Endodermal cell (in vitro differentiated cells): ENCODE data around the gene PCSK6. TPM values are rescaled to one million over a fixed set of nuclear protein-coding genes. Genes with fewer than 3 reads are reported as not detected.

Source experiments
- DNase-seq: peaks from one replicate; pipeline ENCODE4 v3.0.0-alpha.2; 2017
- H3K27ac ChIP-seq: 2 replicates; pipeline ENCODE4 v1.5.1; 2013; ENCODE audit warnings: mild to moderate bottlenecking, low read depth, low read length, moderate library complexity
- H3K27me3 ChIP-seq: 2 replicates; pipeline ENCODE4 v1.6.1; 2013; ENCODE audit warnings: mild to moderate bottlenecking, low read length, moderate library complexity; ENCODE audit not compliant: insufficient read depth, control insufficient read depth, poor library complexity, severe bottlenecking
- H3K36me3 ChIP-seq: 2 replicates; pipeline ENCODE4 v1.7.0; 2013; ENCODE audit warnings: mild to moderate bottlenecking, low read length, moderate library complexity; ENCODE audit not compliant: control insufficient read depth, insufficient read depth
- H3K4me1 ChIP-seq: one replicate; pipeline ENCODE4 v1.7.0; 2013; ENCODE audit warnings: low read length; ENCODE audit not compliant: control insufficient read depth, insufficient read depth
- H3K4me3 ChIP-seq: 2 replicates; pipeline ENCODE4 v1.5.1; 2013; ENCODE audit warnings: mild to moderate bottlenecking, low read length, moderate library complexity
- H3K9ac ChIP-seq: 2 replicates; pipeline ENCODE4 v1.6.1; 2013; ENCODE audit warnings: mild to moderate bottlenecking, low read length, moderate library complexity; ENCODE audit not compliant: poor library complexity, severe bottlenecking; ENCODE audit errors: extremely low read depth
- H3K9me3 ChIP-seq: 2 replicates; pipeline ENCODE4 v1.6.1; 2013; ENCODE audit warnings: mild to moderate bottlenecking, low read length, moderate library complexity; ENCODE audit not compliant: control insufficient read depth
- H3K27ac Mint-ChIP-seq: 2 replicates; pipeline ENCODE4 v1.8.0; 2020; ENCODE audit warnings: mixed read lengths
- H3K27me3 Mint-ChIP-seq: 2 replicates; pipeline ENCODE4 v1.8.0; 2021; ENCODE audit warnings: mild to moderate bottlenecking, mixed read lengths; ENCODE audit not compliant: insufficient read depth
- H3K36me3 Mint-ChIP-seq: 2 replicates; pipeline ENCODE4 v1.8.0; 2020; ENCODE audit warnings: low read depth, mixed read lengths
- H3K4me1 Mint-ChIP-seq: 2 replicates; pipeline ENCODE4 v1.8.0; 2020; ENCODE audit warnings: mixed read lengths
- H3K4me3 Mint-ChIP-seq: 2 replicates; pipeline ENCODE4 v1.8.0; 2020; ENCODE audit warnings: mild to moderate bottlenecking, moderate library complexity, mixed read lengths
- H3K9me3 Mint-ChIP-seq: 2 replicates; pipeline ENCODE4 v1.8.0; 2020; ENCODE audit warnings: mild to moderate bottlenecking, mixed read lengths
- CTCF ChIP-seq: fragments of 200-600 bp; sonication (generic); conservative IDR thresholded peaks from 2 replicates; pipeline ENCODE4 v1.5.0; 2021; ENCODE audit warnings: antibody characterized with exemption, mild to moderate bottlenecking
- WGBS, 2 experiments: methylation state at CpG; one replicate each; pipeline versions ENCODE4 v1.1.5 to v1.1.7; 2013; ENCODE audit warnings: missing lambda C conversion rate in 2 of 2, mixed read lengths in 1 of 2; ENCODE audit not compliant: insufficient coverage in 1 of 2, insufficient read length in 1 of 2; 5-methylcytosine and 5-hydroxymethylcytosine counted together
- total RNA-seq, 2 donors: library from RNA; stranded (reverse); fragmentation: NEBNext Ultra II Directional in 1 of 2; extraction: Animal tissue kit (Norgen Biotek cat#: 25700) in 1 of 2; gene quantifications; 2 replicates in 1 of 2; 3 replicates in 1 of 2; pipeline ENCODE4 v1.2.1, GENCODE V29; 2021

The PCSK6 gene
- total RNA-seq, 2 donors from 2014 or later = 6.6 to 9.8 TPM

GRCh38 chr15:101317336-101317872 lies 172.1 kb downstream of the PCSK6 start:
- H3K27me3 ChIP-seq = no peaks in the 10 kb centered on the region
- TF ChIP-seq CTCF = no peak
- DNase-seq = no peak
- no peak overlapping the region for H3K27ac Mint-ChIP-seq
- 88 to 91% methylated on average over 4 to 6 of the region's 6 CpGs for WGBS, 2 experiments
- no peaks in the 10 kb centered on the region for H3K4me1 ChIP-seq
- H3K27ac ChIP-seq = no peak overlapping the region
- H3K4me3 Mint-ChIP-seq = no peak overlapping the region
- no peaks in the 10 kb centered on the region for H3K36me3 Mint-ChIP-seq
- peaks cover 5% of the 10 kb centered on the region for H3K27me3 Mint-ChIP-seq
- H3K9me3 ChIP-seq = no peaks in the 10 kb centered on the region
- H3K4me3 ChIP-seq = no peak overlapping the region
- H3K4me1 Mint-ChIP-seq = no peaks in the 10 kb centered on the region
- no peaks in the 10 kb centered on the region for H3K9me3 Mint-ChIP-seq
- H3K9ac ChIP-seq = no peak overlapping the region
- H3K36me3 ChIP-seq = no peaks in the 10 kb centered on the region

GRCh38 chr15:101316529-101316928 lies 173.0 kb downstream of the PCSK6 start:
- H3K4me3 ChIP-seq = no peak overlapping the region
- TF ChIP-seq CTCF = no peak
- no peak for DNase-seq
- no peaks in the 10 kb centered on the region for H3K4me1 ChIP-seq
- Mint-ChIP-seq H3K9me3 (no peaks in the 10 kb centered on the region), H3K27me3 (peaks cover 5% of the 10 kb centered on the region), H3K27ac (no peak overlapping the region), H3K36me3 (peaks cover 2% of the 10 kb centered on the region), H3K4me3 (no peak overlapping the region), H3K4me1 (no peaks in the 10 kb centered on the region)
- WGBS, 2 experiments = 85 to 89% methylated on average over 4 to 5 of the region's 5 CpGs
- H3K27ac ChIP-seq = no peak overlapping the region
- no peaks in the 10 kb centered on the region for H3K9me3 ChIP-seq
- H3K36me3 ChIP-seq = no peaks in the 10 kb centered on the region
- no peak overlapping the region for H3K9ac ChIP-seq
- H3K27me3 ChIP-seq = no peaks in the 10 kb centered on the region

- H3K27ac ChIP-seq = no peak overlapping the region
- no peaks in the 10 kb centered on the region for H3K27me3 ChIP-seq
- Mint-ChIP-seq H3K4me3 (no peak overlapping the region), H3K4me1 (no peaks in the 10 kb centered on the region), H3K27me3 (peaks cover 5% of the 10 kb centered on the region), H3K9me3 (no peaks in the 10 kb centered on the region), H3K27ac (no peak overlapping the region), H3K36me3 (peaks cover 2% of the 10 kb centered on the region)
- H3K9ac ChIP-seq = no peak overlapping the region
- H3K4me1 ChIP-seq = no peaks in the 10 kb centered on the region
- no peaks in the 10 kb centered on the region for H3K36me3 ChIP-seq
- DNase-seq = no peak
- TF ChIP-seq CTCF = no peak
- no peak overlapping the region for H3K4me3 ChIP-seq
- WGBS, 2 experiments = 91 to 94% methylated on average over 5 to 10 of the region's 10 CpGs
- H3K9me3 ChIP-seq = no peaks in the 10 kb centered on the region
These were observed 173.8 kb downstream of the PCSK6 start for GRCh38 chr15:101315736-101316135.
